Measurements from ENCODE around the gene IL17RC.

The IL17RC gene

DNA sequence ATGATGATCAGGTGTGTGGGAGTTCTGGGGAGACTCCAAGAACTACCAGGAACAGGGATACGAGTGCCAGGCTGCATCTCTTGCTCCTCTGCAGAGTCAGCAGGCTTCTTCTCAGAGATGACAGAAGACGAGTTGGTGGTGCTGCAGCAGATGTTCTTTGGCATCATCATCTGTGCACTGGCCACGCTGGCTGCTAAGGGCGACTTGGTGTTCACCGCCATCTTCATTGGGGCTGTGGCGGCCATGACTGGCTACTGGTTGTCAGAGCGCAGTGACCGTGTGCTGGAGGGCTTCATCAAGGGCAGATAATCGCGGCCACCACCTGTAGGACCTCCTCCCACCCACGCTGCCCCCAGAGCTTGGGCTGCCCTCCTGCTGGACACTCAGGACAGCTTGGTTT is 27.4 kb downstream of the IL17RC start:
- DNase-seq (ENCODE audit: low read depth, low spot score), result no peak
- TF ChIP-seq, protein P1, sequence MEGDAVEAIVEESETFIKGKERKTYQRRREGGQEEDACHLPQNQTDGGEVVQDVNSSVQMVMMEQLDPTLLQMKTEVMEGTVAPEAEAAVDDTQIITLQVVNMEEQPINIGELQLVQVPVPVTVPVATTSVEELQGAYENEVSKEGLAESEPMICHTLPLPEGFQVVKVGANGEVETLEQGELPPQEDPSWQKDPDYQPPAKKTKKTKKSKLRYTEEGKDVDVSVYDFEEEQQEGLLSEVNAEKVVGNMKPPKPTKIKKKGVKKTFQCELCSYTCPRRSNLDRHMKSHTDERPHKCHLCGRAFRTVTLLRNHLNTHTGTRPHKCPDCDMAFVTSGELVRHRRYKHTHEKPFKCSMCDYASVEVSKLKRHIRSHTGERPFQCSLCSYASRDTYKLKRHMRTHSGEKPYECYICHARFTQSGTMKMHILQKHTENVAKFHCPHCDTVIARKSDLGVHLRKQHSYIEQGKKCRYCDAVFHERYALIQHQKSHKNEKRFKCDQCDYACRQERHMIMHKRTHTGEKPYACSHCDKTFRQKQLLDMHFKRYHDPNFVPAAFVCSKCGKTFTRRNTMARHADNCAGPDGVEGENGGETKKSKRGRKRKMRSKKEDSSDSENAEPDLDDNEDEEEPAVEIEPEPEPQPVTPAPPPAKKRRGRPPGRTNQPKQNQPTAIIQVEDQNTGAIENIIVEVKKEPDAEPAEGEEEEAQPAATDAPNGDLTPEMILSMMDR (IDR thresholded peaks at IDR 0.05; ENCODE audit: insufficient read depth, low read length, missing control alignments), result no peak
- ChIA-PET CTCF (interaction anchor here (3.9 kb wide), 1 partner anchor 11 kb away, joined by 33 read pairs; the partner anchor contains the start of gene CRELD1), POLR2A (no interaction called here)
- H3K4me3 ChIP-seq (ENCODE audit: low read depth, low read length), result no peak overlapping the region

DNA sequence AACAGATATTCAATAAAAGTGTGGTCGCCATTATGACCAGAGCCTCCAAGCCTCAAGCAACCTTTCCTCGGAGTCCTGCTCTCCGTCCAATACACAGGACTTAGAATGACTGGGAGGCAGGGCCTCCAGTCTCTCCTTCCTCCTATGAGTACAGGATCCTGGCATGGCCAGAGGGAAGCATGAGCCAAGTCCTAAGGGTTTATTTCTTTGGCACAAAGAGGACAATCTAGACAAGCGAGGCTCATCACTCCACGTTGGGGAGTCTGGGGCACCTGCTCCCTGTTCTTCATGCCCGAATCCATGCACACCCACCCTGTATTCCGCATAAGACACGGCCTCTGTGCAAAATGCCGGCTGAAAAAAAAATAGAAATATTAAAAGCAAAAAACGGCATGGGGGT is 28.5 kb downstream of the IL17RC start:
- POLR2A ChIA-PET, result interaction anchor here (1.7 kb wide), 1 partner anchor 12 kb away, joined by 22 read pairs; the partner anchor contains the start of gene CRELD1

DNA sequence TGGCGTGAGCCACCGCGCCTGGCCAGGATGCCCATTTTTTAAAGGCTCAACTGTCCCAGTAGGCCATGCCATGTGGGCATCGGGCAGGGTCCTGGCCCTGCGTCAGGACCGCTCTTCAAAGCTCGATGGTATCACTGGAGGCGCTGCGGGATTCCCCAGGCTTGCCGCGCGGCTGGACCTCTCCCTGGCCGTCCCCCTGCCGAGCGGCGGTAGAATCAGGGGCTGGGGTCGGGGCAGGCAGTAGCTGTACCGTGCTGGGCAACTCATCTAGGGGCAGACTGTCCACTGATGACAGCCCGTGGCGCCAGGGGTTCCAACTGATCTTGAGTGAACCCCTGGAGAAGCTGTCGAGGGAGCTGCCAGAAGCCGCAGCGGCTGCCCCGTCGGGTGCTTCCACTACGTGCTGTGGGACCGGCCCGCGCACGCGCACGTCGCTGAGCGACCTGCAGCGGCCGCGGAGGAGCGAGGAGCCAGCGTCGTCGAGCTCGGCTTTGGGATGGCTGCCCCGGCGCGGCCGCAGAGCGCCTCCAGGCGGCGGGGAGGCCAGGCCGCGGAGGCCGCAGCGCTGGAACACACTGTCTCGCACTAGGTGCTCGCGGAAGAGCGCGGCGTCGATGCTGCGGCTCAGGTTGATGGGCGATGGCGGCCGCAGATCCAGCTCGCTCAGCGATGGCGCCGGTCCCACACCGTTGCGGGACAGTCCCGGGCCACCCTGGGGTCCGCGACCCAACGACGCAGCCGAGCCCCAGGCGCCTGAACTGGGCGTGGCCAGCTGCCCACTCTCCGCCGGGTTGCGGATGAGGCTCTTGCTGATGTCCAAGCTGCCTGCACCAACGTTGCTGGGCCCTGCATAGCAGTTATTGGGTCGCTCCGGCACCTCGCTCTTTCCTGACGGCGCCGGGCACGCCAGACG is 29.5 kb downstream of the IL17RC start:
- H3K4me3 ChIP-seq (ENCODE audit: low read depth, low read length), result peak overlapping the region; percentile 73

More for the DNA sequence above, 28.5 kb downstream of the IL17RC start:
- H3K4me3 ChIP-seq (ENCODE audit: low read depth, low read length), result no peak overlapping the region
- CTCF ChIA-PET, result interaction anchor here (1.5 to 5.3 kb wide), 12 partner anchors 12 to 276 kb away, joined by 4 to 84 read pairs (median 8); partner anchors contain the start of genes CRELD1 and RPUSD3
- TF ChIP-seq, protein P1 (IDR thresholded peaks at IDR 0.05; ENCODE audit: insufficient read depth, low read length, missing control alignments), result no peak
- no peak for DNase-seq (ENCODE audit: low read depth, low spot score)

DNA sequence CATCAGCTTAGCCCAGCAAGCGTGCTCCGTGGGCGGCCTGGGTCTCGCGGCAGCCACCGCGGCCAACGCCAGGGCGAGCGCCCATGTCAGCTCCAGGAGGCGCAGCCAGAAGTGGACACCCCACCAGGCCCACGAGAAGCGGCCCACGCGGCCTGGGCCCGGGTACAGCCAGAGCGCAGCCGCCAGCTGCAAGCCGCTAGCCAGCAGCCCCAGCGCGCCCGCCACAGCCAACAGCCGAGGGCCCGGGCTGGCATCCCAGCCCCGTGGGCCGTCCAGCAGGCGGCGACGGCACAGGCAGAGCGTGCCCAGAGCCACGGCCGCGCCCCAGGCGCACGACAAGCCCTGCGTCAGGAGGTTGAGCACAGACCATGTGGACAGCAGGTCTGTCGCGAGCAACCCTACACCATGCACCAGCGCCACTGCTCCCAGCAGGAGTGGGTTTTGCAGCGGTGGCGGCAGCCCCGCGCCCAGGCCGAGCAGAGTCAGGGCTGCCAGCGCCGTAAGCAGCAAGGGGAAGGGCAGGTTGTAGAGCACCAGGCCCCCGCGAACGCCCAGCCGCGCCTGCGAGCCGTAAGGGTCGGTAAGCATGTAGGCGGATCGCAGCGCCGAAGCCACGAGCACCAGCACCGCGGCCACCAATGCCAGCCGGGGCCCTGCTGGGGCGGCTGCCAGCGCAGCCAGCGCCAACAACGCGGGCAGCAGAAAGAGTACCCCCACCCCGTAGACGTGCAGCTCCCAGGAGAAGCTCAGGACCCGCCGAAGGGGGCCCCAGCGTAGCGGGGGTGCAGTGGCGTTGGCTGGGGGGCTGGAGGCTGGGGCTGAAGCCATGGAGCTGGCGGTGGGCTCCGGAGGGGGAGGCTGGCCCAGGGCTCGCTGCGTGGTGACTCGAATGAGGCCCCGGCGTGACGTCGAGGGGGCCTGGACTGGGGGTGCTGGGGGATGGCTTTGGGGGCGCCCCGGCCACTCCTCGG is 30.4 kb downstream of the IL17RC start:
- TF ChIP-seq, protein P1 (IDR thresholded peaks at IDR 0.05; ENCODE audit: insufficient read depth, low read length, missing control alignments), result peak; percentile 76
- POLR2A ChIA-PET, result interaction anchor here (0.7 to 1.7 kb wide), 11 partner anchors 7 to 301 kb away, joined by 3 to 22 read pairs (median 3); partner anchors contain the start of genes ARPC4, CRELD1, RPUSD3 and TATDN2
- H3K4me3 ChIP-seq (ENCODE audit: low read depth, low read length), result peak overlapping the region; percentile 73
- no peak for DNase-seq (ENCODE audit: low read depth, low spot score)
- CTCF ChIA-PET, result interaction anchor here (0.9 to 5.3 kb wide), 60 partner anchors 8 to 444 kb away, joined by 3 to 84 read pairs (median 5); partner anchors contain the start of genes CRELD1, IL17RE, JAGN1 and RPUSD3

More for the DNA sequence above, 29.5 kb downstream of the IL17RC start:
- ChIA-PET POLR2A (interaction anchor here (0.6 to 1.7 kb wide), 14 partner anchors 8 to 792 kb away, joined by 3 to 22 read pairs (median 3); partner anchors contain the start of genes ARPC4, CRELD1, IL17RE and RPUSD3), CTCF (interaction anchor here (0.6 to 5.3 kb wide), 71 partner anchors 8 to 443 kb away, joined by 3 to 84 read pairs (median 5); partner anchors contain the start of genes CRELD1, IL17RE, JAGN1 and RPUSD3)
- TF ChIP-seq, protein P1 (IDR thresholded peaks at IDR 0.05; ENCODE audit: insufficient read depth, low read length, missing control alignments), result peak; percentile 78
- DNase-seq (ENCODE audit: low read depth, low spot score), result no peak

DNA sequence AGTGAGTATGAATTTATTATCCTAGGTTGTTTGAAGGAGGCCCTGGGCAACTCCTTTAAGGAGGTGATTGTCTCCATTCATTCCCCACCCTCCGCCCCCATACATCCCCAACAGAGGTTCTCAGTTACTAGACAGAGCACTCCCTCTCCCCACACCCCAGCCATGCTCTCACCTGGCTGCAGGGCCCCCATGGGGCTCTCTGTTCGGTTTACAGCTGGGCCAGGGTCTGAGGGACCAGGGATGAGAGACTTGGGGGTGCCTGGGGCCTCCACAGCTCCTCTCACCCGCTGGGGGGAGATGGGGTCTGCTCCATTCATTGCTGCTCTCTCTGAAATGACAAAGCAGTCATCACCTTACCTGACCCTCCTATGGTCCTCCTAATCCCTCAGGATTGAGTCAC is 31.7 kb downstream of the IL17RC start:
- no peak overlapping the region for H3K4me3 ChIP-seq (ENCODE audit: low read depth, low read length)
- CTCF ChIA-PET, result interaction anchor here (1.2 to 5.3 kb wide), 2 partner anchors 10 to 16 kb away, joined by 3 to 84 read pairs; partner anchors contain the start of gene CRELD1
- TF ChIP-seq, protein P1 (IDR thresholded peaks at IDR 0.05; ENCODE audit: insufficient read depth, low read length, missing control alignments), result no peak
- no peak for DNase-seq (ENCODE audit: low read depth, low spot score)
- POLR2A ChIA-PET, result no interaction called here
